NB4 (cell line): Measurements from ENCODE around the gene GRIA1.

Source experiments
- CTCF ChIP-seq: IDR thresholded peaks from one replicate; pipeline ENCODE4 v1.5.1; 2012; ENCODE audit warnings: low read depth, low read length
- POLR2A ChIP-seq: IDR thresholded peaks from 2 replicates; pipeline ENCODE4 v1.6.1; 2011; ENCODE audit warnings: mild to moderate bottlenecking; ENCODE audit not compliant: insufficient read length; ENCODE audit errors: extremely low read depth

- TF ChIP-seq CTCF (no peak), POLR2A (no peak)
Measured at GRCh38 chr5:153775923-153776322, 285.5 kb downstream of the GRIA1 start.
